ENCODE results near the gene KIF1B. TPM values are rescaled to one million over a fixed set of nuclear protein-coding genes. Genes with fewer than 3 reads are reported as not detected.

Gene KIF1B
- total RNA-seq, 3 donors from 2014 or later, result 12.3 to 17.0 (median 16.6) TPM

GRCh38 chr1:10265900-10266299 lies 55.5 kb downstream of the KIF1B start:
- no peak for DNase-seq
- Mint-ChIP-seq H3K36me3 (ENCODE audit: insufficient read depth) (peaks cover 22% of the 10 kb centered on the region), H3K4me3 (no peak overlapping the region), H3K9me3 (no peaks in the 10 kb centered on the region), H3K4me1 (ENCODE audit: low read depth) (peaks cover 4% of the 10 kb centered on the region), H3K27me3 (ENCODE audit: low read depth) (no peaks in the 10 kb centered on the region)
- no peak for ATAC-seq

GRCh38 chr1:10267319-10267718 lies 56.9 kb downstream of the KIF1B start:
- DNase-seq (no peak), ATAC-seq (no peak)
- Mint-ChIP-seq H3K27me3 (ENCODE audit: low read depth) (no peaks in the 10 kb centered on the region), H3K4me1 (ENCODE audit: low read depth) (peaks cover 6% of the 10 kb centered on the region), H3K4me3 (no peak overlapping the region), H3K9me3 (no peaks in the 10 kb centered on the region), H3K36me3 (ENCODE audit: insufficient read depth) (peaks cover 21% of the 10 kb centered on the region)

- no peaks in the 10 kb centered on the region for H3K27me3 Mint-ChIP-seq (ENCODE audit: low read depth)
- H3K4me3 Mint-ChIP-seq, result no peak overlapping the region
- H3K9me3 Mint-ChIP-seq, result no peaks in the 10 kb centered on the region
- peaks cover 19% of the 10 kb centered on the region for H3K36me3 Mint-ChIP-seq (ENCODE audit: insufficient read depth)
- peaks cover 6% of the 10 kb centered on the region for H3K4me1 Mint-ChIP-seq (ENCODE audit: low read depth)
- ATAC-seq, result no peak
- no peak for DNase-seq
Measured at GRCh38 chr1:10267921-10268320, 57.6 kb downstream of the KIF1B start.

GRCh38 chr1:10271090-10271489 lies 60.7 kb downstream of the KIF1B start:
- no peak for ATAC-seq

GRCh38 chr1:10271869-10272268 lies 61.5 kb downstream of the KIF1B start:
- DNase-seq, result no peak
- H3K4me1 Mint-ChIP-seq (ENCODE audit: low read depth), result peaks cover 2% of the 10 kb centered on the region
- peaks cover 15% of the 10 kb centered on the region for H3K36me3 Mint-ChIP-seq (ENCODE audit: insufficient read depth)
- no peak for ATAC-seq
- H3K4me3 Mint-ChIP-seq, result no peak overlapping the region
- H3K27me3 Mint-ChIP-seq (ENCODE audit: low read depth), result no peaks in the 10 kb centered on the region
- H3K9me3 Mint-ChIP-seq, result no peaks in the 10 kb centered on the region

More at GRCh38 chr1:10271090-10271489, 60.7 kb downstream of the KIF1B start:
- Mint-ChIP-seq H3K36me3 (ENCODE audit: insufficient read depth) (peaks cover 12% of the 10 kb centered on the region), H3K4me3 (no peak overlapping the region), H3K4me1 (ENCODE audit: low read depth) (peaks cover 2% of the 10 kb centered on the region), H3K27me3 (ENCODE audit: low read depth) (no peaks in the 10 kb centered on the region), H3K9me3 (no peaks in the 10 kb centered on the region)
- DNase-seq, result no peak

- H3K9me3 Mint-ChIP-seq, result no peaks in the 10 kb centered on the region
- ATAC-seq (no peak), DNase-seq (no peak)
- H3K27me3 Mint-ChIP-seq (ENCODE audit: low read depth), result no peaks in the 10 kb centered on the region
- H3K4me3 Mint-ChIP-seq, result no peak overlapping the region
- H3K36me3 Mint-ChIP-seq (ENCODE audit: insufficient read depth), result peaks cover 15% of the 10 kb centered on the region
- peaks cover 2% of the 10 kb centered on the region for H3K4me1 Mint-ChIP-seq (ENCODE audit: low read depth)
Measured at GRCh38 chr1:10272274-10272673, 61.9 kb downstream of the KIF1B start.

GRCh38 chr1:10278880-10279279 lies 68.5 kb downstream of the KIF1B start:
- Mint-ChIP-seq H3K4me3 (no peak overlapping the region), H3K27me3 (ENCODE audit: low read depth) (no peaks in the 10 kb centered on the region), H3K9me3 (no peaks in the 10 kb centered on the region), H3K4me1 (ENCODE audit: low read depth) (peaks cover 17% of the 10 kb centered on the region), H3K36me3 (ENCODE audit: insufficient read depth) (peaks cover 29% of the 10 kb centered on the region)
- DNase-seq (no peak), ATAC-seq (no peak)

GRCh38 chr1:10280439-10281350 lies 70.3 kb downstream of the KIF1B start:
- no peak for DNase-seq
- H3K4me3 Mint-ChIP-seq, result no peak overlapping the region

GRCh38 chr1:10283318-10283984 lies 73.1 kb downstream of the KIF1B start:
- H3K4me3 Mint-ChIP-seq, result no peak overlapping the region
- no peaks in the 10 kb centered on the region for H3K9me3 Mint-ChIP-seq
- DNase-seq (no peak), ATAC-seq (peak; percentile 79 to 91)
- no peaks in the 10 kb centered on the region for H3K27me3 Mint-ChIP-seq (ENCODE audit: low read depth)
- peaks cover 18% of the 10 kb centered on the region for H3K36me3 Mint-ChIP-seq (ENCODE audit: insufficient read depth)
- H3K4me1 Mint-ChIP-seq (ENCODE audit: low read depth), result peaks cover 17% of the 10 kb centered on the region

More at GRCh38 chr1:10280439-10281350, 70.3 kb downstream of the KIF1B start:
- peak; percentile 41 to 63 for ATAC-seq
- Mint-ChIP-seq H3K4me1 (ENCODE audit: low read depth) (peaks cover 17% of the 10 kb centered on the region), H3K27me3 (ENCODE audit: low read depth) (no peaks in the 10 kb centered on the region), H3K36me3 (ENCODE audit: insufficient read depth) (peaks cover 25% of the 10 kb centered on the region), H3K9me3 (no peaks in the 10 kb centered on the region)

GRCh38 chr1:10286244-10286643 lies 75.9 kb downstream of the KIF1B start:
- Mint-ChIP-seq H3K9me3 (no peaks in the 10 kb centered on the region), H3K4me3 (no peak overlapping the region)
- no peak for DNase-seq

GRCh38 chr1:10287023-10287645 lies 76.8 kb downstream of the KIF1B start:
- Mint-ChIP-seq H3K4me3 (no peak overlapping the region), H3K36me3 (ENCODE audit: insufficient read depth) (peaks cover 16% of the 10 kb centered on the region), H3K27me3 (ENCODE audit: low read depth) (no peaks in the 10 kb centered on the region), H3K4me1 (ENCODE audit: low read depth) (peaks cover 7% of the 10 kb centered on the region), H3K9me3 (no peaks in the 10 kb centered on the region)
- DNase-seq, result no peak
- no peak for ATAC-seq

More at GRCh38 chr1:10286244-10286643, 75.9 kb downstream of the KIF1B start:
- peaks cover 14% of the 10 kb centered on the region for H3K36me3 Mint-ChIP-seq (ENCODE audit: insufficient read depth)
- H3K4me1 Mint-ChIP-seq (ENCODE audit: low read depth), result peaks cover 12% of the 10 kb centered on the region
- no peak for ATAC-seq
- H3K27me3 Mint-ChIP-seq (ENCODE audit: low read depth), result no peaks in the 10 kb centered on the region

GRCh38 chr1:10288029-10288615 lies 77.8 kb downstream of the KIF1B start:
- ATAC-seq (no peak), DNase-seq (no peak)
- Mint-ChIP-seq H3K4me3 (no peak overlapping the region), H3K27me3 (ENCODE audit: low read depth) (no peaks in the 10 kb centered on the region), H3K9me3 (no peaks in the 10 kb centered on the region), H3K36me3 (ENCODE audit: insufficient read depth) (peaks cover 20% of the 10 kb centered on the region), H3K4me1 (ENCODE audit: low read depth) (peaks cover 4% of the 10 kb centered on the region)

GRCh38 chr1:10291705-10292104 lies 81.3 kb downstream of the KIF1B start:
- ATAC-seq (no peak), DNase-seq (no peak)
- Mint-ChIP-seq H3K27me3 (ENCODE audit: low read depth) (no peaks in the 10 kb centered on the region), H3K36me3 (ENCODE audit: insufficient read depth) (peaks cover 27% of the 10 kb centered on the region), H3K4me3 (no peak overlapping the region), H3K9me3 (no peaks in the 10 kb centered on the region), H3K4me1 (ENCODE audit: low read depth) (no peaks in the 10 kb centered on the region)

GRCh38 chr1:10292188-10292587 lies 81.8 kb downstream of the KIF1B start:
- ATAC-seq, result no peak

More at GRCh38 chr1:10292188-10292587, 81.8 kb downstream of the KIF1B start:
- H3K9me3 Mint-ChIP-seq, result no peaks in the 10 kb centered on the region
- peaks cover 27% of the 10 kb centered on the region for H3K36me3 Mint-ChIP-seq (ENCODE audit: insufficient read depth)
- no peak overlapping the region for H3K4me3 Mint-ChIP-seq
- no peak for DNase-seq
- no peaks in the 10 kb centered on the region for H3K27me3 Mint-ChIP-seq (ENCODE audit: low read depth)
- no peaks in the 10 kb centered on the region for H3K4me1 Mint-ChIP-seq (ENCODE audit: low read depth)
